RWPE1 (cell line): Measurements from ENCODE around the gene MRPL36.

Experiments
- CTCF ChIA-PET: fragments of 350-600 bp; sonication (Branson Sonifier 250); formaldehyde crosslinking; extraction: SDS; loops from one replicate; lab custom pipeline; 2021; lab: Yijun Ruan, JAX
- POLR2A ChIA-PET: fragments of 400-600 bp; formaldehyde crosslinking; extraction: SDS; loops from one replicate; lab custom pipeline; 2020; ENCODE audit warnings: antibody characterized with exemption; ENCODE audit not compliant: low non-redundant PET; lab: Yijun Ruan, JAX
- DNase-seq: peaks from one replicate; pipeline ENCODE4 v3.0.0; 2012; ENCODE audit warnings: low spot score
- H3K27ac ChIP-seq: fragments of 450-650 bp; 2 replicates; pipeline ENCODE4 v1.5.1; 2017
- TF ChIP-seq, protein P1 (sequence below): fragments of 450-650 bp; conservative IDR thresholded peaks from 2 replicates; pipeline ENCODE4 v1.5.1; 2017; ENCODE audit warnings: low read depth, mild to moderate bottlenecking

Gene MRPL36

DNA sequence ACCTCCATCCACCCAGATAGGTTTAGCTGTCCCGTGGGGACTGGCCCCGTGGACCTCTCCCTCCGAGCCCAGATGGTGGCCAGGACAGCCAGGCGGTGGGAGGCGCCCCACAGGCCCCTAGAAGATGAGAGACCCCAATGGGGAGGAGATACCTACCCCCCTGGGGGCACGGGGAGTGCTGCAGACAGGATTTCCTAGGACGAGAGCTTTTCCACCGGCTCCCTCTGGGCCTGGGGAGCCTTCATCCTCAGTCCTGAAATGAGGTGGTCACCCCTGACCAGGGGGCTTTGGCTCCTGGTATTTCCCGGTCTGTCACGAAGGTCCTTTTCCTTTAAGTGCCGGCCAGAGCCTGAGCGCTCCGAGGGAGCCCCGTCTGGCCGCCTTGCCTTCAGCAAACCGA is 46.8 kb downstream of the MRPL36 start:
- H3K27ac ChIP-seq, result no peak overlapping the region
- no peak for DNase-seq
- TF ChIP-seq, protein P1, sequence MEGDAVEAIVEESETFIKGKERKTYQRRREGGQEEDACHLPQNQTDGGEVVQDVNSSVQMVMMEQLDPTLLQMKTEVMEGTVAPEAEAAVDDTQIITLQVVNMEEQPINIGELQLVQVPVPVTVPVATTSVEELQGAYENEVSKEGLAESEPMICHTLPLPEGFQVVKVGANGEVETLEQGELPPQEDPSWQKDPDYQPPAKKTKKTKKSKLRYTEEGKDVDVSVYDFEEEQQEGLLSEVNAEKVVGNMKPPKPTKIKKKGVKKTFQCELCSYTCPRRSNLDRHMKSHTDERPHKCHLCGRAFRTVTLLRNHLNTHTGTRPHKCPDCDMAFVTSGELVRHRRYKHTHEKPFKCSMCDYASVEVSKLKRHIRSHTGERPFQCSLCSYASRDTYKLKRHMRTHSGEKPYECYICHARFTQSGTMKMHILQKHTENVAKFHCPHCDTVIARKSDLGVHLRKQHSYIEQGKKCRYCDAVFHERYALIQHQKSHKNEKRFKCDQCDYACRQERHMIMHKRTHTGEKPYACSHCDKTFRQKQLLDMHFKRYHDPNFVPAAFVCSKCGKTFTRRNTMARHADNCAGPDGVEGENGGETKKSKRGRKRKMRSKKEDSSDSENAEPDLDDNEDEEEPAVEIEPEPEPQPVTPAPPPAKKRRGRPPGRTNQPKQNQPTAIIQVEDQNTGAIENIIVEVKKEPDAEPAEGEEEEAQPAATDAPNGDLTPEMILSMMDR, result no peak
- ChIA-PET CTCF (interaction anchor here (0.5 kb wide), 1 partner anchor 135 kb away, joined by 3 read pairs; no protein-coding TSS in a partner anchor), POLR2A (no interaction called here)

DNA sequence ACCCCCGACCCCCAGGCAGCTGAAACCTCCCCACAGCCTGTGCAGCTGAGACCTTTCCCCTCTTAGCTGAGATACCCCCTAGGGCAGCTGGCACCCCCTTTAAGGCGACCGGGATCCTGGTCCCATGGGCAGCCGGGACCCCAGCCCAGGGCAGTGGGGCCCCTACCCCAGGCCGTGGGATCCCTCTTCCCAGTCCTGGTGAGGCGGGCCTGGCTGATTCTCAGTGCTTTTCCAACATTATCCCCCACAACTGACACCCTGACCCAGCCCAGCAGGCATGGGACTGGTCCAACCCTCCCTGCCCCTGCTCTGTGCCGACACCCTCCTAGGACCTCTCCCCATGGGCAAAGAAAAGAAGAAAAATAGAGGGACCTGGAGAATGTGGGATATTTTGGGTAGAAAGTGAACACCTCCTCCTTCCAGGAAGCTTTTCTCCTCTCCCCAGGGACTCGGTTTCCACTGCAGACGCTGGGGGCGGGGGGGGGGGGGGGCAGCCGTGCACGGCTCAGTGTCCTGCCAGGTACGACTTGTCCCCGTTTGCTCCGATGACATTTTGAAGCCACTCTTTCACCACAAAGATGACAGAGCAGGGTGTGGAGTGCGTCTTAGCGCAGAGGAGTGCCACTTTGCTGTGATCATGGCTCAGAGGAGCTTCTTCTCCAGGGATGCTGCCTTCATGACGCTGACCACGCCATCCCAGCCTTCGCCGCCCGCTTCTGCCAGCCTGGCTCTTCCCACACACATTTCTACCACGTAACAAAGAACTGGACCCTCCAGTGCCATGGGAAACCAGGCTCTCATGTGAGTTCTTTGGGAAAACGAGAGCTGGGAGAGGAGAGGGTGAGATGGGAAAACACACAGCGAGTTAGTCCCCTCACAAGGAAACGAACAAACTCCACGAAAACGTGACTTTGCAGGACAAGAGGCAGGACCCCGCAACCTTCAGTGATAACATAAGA is 47.5 kb downstream of the MRPL36 start:
- no peak overlapping the region for H3K27ac ChIP-seq
- CTCF ChIA-PET, result interaction anchor here (0.5 kb wide), 1 partner anchor 136 kb away, joined by 3 read pairs; no protein-coding TSS in a partner anchor
- POLR2A ChIA-PET, result no interaction called here
- no peak for DNase-seq
- TF ChIP-seq, protein P1, result no peak

DNA sequence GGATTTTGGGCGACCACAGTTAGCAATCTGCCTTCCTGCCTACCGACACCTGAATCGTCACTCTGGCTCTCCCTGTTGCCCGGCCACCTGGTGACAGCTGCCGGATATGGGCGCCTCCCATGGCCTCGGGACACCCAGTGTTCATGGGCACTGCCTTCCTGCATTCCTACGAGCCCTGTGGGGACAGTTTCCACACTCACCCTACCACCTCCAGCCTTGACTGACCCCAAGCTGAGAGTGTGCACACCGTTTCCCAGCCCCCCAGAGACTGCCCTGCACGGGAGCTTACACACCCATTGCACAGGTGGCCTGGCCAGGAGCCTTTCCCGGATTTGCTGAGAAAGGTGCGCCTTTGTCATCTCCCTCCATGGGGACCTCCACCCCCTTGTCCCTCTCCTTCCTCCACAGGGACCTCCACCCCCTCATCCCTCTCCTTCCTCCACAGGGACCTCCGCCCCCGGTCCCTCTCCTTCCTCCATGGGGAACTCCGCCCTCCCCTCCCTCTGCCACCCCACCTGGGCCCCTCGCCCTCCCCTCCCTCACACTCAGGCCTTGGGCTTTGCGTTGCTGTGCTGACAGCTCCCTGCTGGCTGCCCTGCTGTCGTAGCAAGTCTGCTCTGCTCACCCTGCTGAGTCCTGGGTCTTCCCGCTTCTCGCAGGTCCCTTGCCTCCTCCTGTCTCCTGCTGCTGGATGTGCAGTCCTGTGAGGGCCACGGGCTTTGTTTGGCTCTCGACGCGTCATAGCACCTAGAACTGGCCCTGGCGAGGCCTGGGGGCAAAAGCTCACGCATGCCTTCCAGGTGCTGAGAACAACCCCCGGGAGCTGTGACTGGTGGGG is 48.4 kb downstream of the MRPL36 start:
- no peak overlapping the region for H3K27ac ChIP-seq
- DNase-seq, result no peak
- POLR2A ChIA-PET, result no interaction called here
- CTCF ChIA-PET, result interaction anchor here (0.6 kb wide), 1 partner anchor 247 kb away, joined by 4 read pairs; no protein-coding TSS in a partner anchor
- TF ChIP-seq, protein P1, result no peak

DNA sequence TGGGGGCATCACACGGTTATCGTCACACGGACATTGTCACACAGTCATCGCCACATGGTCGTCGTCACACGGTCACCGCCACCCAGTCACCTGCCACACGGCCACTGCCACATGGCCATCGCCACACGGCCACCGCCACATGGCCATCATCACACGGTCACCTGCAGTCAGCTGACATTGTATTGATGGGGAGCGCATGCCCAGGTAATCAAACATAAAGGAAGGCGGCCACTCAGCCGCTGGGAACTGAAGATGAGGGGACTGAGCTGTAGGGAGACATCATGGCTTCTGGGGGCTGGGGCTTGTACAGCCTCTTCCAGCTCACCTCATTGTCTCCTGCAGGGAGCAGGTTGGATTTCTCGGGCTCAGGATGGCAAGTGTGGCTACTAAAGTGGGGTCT is 49.2 kb downstream of the MRPL36 start:
- POLR2A ChIA-PET, result no interaction called here
- CTCF ChIA-PET, result interaction anchor here (0.6 kb wide), 1 partner anchor 246 kb away, joined by 4 read pairs; no protein-coding TSS in a partner anchor

DNA sequence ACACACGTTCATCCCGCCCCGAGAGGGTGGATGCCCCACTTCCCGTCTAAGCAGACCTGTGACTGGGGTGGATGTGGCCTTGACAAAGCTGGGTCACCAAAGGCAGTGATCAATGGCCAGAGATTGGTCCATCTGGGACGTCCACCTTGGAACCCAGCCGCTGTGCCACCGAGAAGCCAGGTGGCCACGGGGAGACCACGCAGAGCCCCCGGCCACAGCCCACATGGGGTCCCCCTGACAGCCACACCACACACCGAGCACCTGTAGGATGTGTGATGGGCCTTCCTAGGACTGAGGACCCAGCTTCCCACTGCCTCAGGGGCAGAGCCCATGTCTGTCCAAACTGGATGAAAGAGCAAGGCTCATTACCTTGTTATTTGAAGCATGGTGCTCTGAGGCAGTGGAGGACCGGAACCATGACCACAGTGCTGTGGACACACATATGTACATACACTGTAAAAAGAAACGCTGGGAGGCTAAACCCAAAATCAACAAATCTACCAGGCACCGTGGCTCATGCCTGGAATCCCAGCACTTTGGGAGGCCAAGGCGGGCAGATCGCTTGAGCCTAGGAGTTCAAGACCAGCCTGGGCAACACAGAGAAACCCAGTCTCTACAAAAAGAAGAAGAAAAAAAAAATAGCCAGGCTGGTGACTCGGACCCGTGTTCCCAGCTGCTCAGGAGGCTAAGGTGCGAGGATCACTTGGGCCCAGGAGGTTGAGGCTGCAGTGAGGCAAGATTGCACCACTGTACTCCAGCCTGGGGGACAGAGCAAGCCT is 50.1 kb downstream of the MRPL36 start:
- ChIA-PET POLR2A (no interaction called here), CTCF (interaction anchor here (0.6 kb wide), 1 partner anchor 14 kb away, joined by 3 read pairs; no protein-coding TSS in a partner anchor)
- DNase-seq, result no peak
- TF ChIP-seq, protein P1, result no peak
- H3K27ac ChIP-seq, result no peak overlapping the region

More for the DNA sequence above, 49.2 kb downstream of the MRPL36 start:
- TF ChIP-seq, protein P1, result no peak
- DNase-seq, result no peak
- no peak overlapping the region for H3K27ac ChIP-seq
